Measurements from ENCODE around the gene RRP1B. TPM values are rescaled to one million over a fixed set of nuclear protein-coding genes. Genes with fewer than 3 reads are reported as not detected.

The RRP1B gene
- total and polyA plus RNA-seq, 12 donors = 5.0 to 11.3 (median 8.4) TPM

- 75 to 80% methylated on average over 15 of the region's 15 CpGs for WGBS, 2 donors
- no peak for DNase-seq
- H3K27me3 ChIP-seq = no peaks in the 10 kb centered on the region
- intact Hi-C loops (cut with DNase I) = no loop called here
- no peak overlapping the region for H3K4me3 ChIP-seq
- H3K9me3 ChIP-seq = no peaks in the 10 kb centered on the region
- peak overlapping the region in 1 of 10 donors; percentile 40 for H3K27ac ChIP-seq
- peaks cover 0 to 55% (median 0%) of the 10 kb centered on the region in 9 donors for H3K36me3 ChIP-seq
- H3K4me1 ChIP-seq = peaks cover 14 to 61% (median 38%) of the 10 kb centered on the region in 9 donors
- TF ChIP-seq, protein P1, sequence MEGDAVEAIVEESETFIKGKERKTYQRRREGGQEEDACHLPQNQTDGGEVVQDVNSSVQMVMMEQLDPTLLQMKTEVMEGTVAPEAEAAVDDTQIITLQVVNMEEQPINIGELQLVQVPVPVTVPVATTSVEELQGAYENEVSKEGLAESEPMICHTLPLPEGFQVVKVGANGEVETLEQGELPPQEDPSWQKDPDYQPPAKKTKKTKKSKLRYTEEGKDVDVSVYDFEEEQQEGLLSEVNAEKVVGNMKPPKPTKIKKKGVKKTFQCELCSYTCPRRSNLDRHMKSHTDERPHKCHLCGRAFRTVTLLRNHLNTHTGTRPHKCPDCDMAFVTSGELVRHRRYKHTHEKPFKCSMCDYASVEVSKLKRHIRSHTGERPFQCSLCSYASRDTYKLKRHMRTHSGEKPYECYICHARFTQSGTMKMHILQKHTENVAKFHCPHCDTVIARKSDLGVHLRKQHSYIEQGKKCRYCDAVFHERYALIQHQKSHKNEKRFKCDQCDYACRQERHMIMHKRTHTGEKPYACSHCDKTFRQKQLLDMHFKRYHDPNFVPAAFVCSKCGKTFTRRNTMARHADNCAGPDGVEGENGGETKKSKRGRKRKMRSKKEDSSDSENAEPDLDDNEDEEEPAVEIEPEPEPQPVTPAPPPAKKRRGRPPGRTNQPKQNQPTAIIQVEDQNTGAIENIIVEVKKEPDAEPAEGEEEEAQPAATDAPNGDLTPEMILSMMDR (IDR thresholded peaks at IDR 0.05) = no peak
- ATAC-seq = peak in 1 of 8 donors; percentile 6
Observed at GRCh38 chr21:43733529-43734071, 74.2 kb downstream of the RRP1B start.

DNA sequence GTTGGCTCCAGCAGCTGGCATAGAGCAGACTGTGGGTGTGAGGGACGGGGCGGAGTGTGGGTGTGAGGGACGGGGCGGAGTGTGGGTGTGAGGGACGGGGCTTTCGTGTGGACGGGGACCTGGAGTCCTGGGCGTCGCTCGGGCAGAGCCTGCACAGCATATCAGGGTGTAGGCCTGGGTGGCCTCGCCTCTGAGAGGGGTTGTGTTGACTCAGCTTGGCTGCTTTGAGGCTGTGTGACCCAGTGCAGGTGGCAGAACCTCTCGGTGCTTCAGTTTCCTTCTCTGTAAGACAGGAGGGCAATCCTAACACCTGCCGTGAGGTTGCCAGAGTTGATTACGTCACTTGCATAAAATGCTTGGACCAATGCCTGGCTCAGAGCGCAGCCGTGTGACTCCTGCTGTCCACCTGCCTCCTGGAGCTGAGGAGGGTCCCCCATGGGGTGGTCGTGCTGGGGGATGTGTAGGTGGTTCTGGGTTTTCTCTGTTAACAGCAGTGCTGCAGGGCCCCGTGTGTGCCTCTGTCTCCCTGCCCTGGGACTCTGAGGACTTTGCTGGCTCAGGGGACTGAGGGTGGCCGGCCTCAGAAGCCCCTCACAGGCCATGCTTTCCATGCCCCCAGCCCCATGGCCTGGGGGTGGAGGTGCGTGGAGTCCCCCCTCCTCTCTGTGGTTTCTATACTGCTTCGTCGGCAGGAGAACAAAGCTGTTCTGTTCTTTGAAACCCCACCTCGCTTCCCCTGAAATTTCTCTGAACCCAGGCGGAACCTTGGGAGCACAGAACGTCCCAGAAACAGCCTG, 75.0 kb downstream of the RRP1B start:
- WGBS, 2 donors = 75 to 78% methylated on average over 25 of the region's 25 CpGs
- Histone ChIP-seq H3K4me3 (no peak overlapping the region), H3K9me3 (no peaks in the 10 kb centered on the region), H3K27ac (peak overlapping the region in 1 of 10 donors; percentile 9), H3K27me3 (no peaks in the 10 kb centered on the region), H3K36me3 (peaks cover 0 to 59% (median 0%) of the 10 kb centered on the region in 9 donors), H3K4me1 (peaks cover 9 to 54% (median 33%) of the 10 kb centered on the region in 9 donors)
- TF ChIP-seq, protein P1 (IDR thresholded peaks at IDR 0.05) = no peak
- ATAC-seq (peak in 1 of 8 donors; percentile 12), DNase-seq (no peak)
- intact Hi-C loops (cut with DNase I) = no loop called here

DNA sequence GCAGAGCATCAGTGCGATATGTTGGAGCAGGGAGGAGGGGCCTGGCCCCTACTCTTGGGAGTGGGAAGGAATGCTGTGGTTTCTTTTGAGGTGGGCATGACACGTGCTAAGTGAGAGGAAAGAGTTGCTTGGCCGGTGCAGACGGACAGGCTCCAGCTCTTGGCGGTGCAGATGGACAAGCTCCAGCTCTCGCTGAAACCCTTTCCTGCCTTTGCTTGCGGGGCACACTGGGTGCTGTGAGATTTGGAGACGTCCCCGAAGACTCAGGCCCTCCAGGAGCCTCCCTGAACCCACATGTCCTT, 75.5 kb downstream of the RRP1B start:
- ATAC-seq (peak in 3 of 8 donors; percentile 5 to 23 (median 8)), DNase-seq (no peak)
- H3K9me3 ChIP-seq = no peaks in the 10 kb centered on the region
- H3K36me3 ChIP-seq = peaks cover 0 to 59% (median 0%) of the 10 kb centered on the region in 9 donors
- intact Hi-C loops (cut with DNase I) = loop anchor here in 1 of 10 donors (5.0 kb wide), 1 partner anchor 37 kb away; no protein-coding TSS in a partner anchor
- H3K4me3 ChIP-seq = no peak overlapping the region
- 53 to 59% methylated on average over 9 of the region's 9 CpGs for WGBS, 2 donors
- H3K4me1 ChIP-seq = peaks cover 7 to 48% (median 30%) of the 10 kb centered on the region in 9 donors
- TF ChIP-seq, protein P1 (IDR thresholded peaks at IDR 0.05) = no peak
- no peaks in the 10 kb centered on the region for H3K27me3 ChIP-seq
- H3K27ac ChIP-seq = peak overlapping the region in 2 of 10 donors; percentile 3 to 9

GRCh38 chr21:43735236-43736091, 76.1 kb downstream of the RRP1B start:
- intact Hi-C loops (cut with DNase I) = loop anchor here in 1 of 10 donors (5.0 kb wide), 1 partner anchor 37 kb away; no protein-coding TSS in a partner anchor
- H3K9me3 ChIP-seq = no peaks in the 10 kb centered on the region
- H3K4me1 ChIP-seq = peaks cover 7 to 42% (median 30%) of the 10 kb centered on the region in 9 donors
- peaks cover 0 to 59% (median 0%) of the 10 kb centered on the region in 9 donors for H3K36me3 ChIP-seq
- WGBS, 2 donors = 85 to 89% methylated on average over 22 of the region's 22 CpGs
- no peak overlapping the region for H3K4me3 ChIP-seq
- TF ChIP-seq, protein P1 (IDR thresholded peaks at IDR 0.05) = no peak
- ATAC-seq = peak in 1 of 8 donors; percentile 1
- no peaks in the 10 kb centered on the region for H3K27me3 ChIP-seq
- DNase-seq = no peak
- H3K27ac ChIP-seq = peak overlapping the region in 2 of 10 donors; percentile 3 to 9
